C4-2B (cell line): Measurements from ENCODE around the gene IL36B.

Experiments used
- H3K27ac ChIP-seq: fragments of 450-650 bp; 2 replicates; pipeline ENCODE4 v1.5.1; 2017
- ZFX ChIP-seq: fragments of 450-650 bp; IDR thresholded peaks from 2 replicates; pipeline ENCODE4 v1.6.1; 2017
- TF ChIP-seq, protein P1 (sequence below): fragments of 450-650 bp; conservative IDR thresholded peaks from 2 replicates; pipeline ENCODE4 v1.5.1; 2017; ENCODE audit warnings: mild to moderate bottlenecking

Gene IL36B

DNA sequence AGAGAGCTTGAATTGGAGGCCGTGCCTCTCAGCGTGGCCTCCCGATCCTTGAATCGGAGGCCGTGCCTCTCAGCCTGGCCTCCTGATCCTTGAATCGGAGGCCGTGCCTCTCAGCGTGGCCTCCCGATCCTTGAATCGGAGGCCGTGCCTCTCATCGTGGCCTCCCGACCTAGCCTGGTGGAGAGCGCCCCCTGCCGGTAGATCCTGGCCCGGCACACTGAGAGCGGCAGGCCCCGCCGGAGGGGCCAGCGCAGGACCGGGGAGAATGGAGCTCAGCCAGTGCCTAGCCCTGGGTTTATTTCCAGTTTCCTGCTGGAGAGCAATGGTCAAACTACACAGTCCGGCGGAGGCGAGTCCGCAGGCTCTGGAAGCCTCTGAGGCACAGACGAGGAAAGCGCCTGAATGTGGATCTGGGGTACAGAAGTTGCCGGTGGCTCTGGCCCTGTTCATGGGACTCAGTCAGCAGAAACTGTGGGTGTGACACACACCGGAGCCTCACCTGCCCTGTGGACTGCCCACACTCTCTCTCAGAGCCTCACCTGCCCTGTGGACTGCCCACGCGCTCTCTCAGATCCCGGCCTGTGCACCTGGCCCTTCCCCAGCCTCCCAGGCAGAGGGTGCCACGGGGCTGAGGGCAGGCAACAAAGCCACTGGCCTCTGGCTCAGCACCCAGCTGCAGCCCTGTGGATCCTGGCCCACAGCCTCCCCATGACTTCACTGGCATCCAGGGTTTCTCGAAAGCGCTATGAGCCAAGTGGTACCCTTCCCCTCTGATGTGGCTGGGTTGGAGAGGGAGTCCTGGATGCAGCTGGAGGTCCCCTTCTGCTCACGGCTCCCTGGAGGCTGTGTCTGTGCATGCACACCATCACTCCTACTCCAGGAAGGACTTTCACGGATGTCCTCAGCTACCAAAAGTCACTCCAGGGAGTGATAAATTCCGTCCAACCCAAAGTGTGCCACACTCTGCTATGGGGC, 1.5 kb downstream of the IL36B start:
- no peak overlapping the region for H3K27ac ChIP-seq
- TF ChIP-seq ZFX, result no peak
- TF ChIP-seq, protein P1, sequence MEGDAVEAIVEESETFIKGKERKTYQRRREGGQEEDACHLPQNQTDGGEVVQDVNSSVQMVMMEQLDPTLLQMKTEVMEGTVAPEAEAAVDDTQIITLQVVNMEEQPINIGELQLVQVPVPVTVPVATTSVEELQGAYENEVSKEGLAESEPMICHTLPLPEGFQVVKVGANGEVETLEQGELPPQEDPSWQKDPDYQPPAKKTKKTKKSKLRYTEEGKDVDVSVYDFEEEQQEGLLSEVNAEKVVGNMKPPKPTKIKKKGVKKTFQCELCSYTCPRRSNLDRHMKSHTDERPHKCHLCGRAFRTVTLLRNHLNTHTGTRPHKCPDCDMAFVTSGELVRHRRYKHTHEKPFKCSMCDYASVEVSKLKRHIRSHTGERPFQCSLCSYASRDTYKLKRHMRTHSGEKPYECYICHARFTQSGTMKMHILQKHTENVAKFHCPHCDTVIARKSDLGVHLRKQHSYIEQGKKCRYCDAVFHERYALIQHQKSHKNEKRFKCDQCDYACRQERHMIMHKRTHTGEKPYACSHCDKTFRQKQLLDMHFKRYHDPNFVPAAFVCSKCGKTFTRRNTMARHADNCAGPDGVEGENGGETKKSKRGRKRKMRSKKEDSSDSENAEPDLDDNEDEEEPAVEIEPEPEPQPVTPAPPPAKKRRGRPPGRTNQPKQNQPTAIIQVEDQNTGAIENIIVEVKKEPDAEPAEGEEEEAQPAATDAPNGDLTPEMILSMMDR, result no peak; the same call in 1 of the 2 replicates

DNA sequence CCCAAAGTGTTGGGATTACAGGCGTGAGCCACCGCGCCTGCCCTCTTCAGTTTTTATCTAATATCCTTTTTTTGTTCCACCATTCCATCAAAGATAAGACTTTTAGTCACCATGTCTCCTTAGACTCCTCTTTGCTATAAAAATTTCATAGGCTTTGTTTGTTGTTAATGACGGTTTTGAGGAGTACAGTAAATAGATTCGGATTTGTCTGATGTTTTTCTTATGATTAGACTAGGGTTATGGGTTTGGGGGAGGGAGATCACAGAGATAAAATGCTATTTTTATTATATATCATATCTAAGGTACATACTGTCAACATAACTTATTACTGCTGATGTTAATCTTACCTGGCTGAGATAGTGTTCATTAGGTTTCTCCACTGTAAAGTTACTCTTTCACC, 6.2 kb downstream of the IL36B start:
- TF ChIP-seq, protein P1, result no peak
- TF ChIP-seq ZFX, result no peak
- H3K27ac ChIP-seq, result peak overlapping the region; percentile 92

DNA sequence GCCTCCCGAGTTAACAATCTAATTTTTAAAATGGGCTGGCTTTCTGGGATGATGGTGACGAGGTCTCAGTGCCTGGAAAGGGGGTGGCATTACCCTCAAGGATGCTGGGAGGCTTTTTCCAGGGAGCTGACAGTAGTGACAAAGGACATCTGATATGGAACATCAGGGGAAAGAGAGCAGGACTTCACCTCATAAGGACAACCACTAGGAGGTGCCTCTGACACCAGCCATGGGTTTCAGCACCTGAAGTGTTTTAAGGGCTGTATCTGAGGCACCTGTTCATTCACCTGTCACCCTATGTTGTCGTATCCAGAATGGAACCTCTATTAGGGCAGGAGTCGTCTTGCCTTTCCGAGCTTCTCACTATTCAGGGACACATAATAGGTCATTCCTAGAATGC, 10.8 kb downstream of the IL36B start:
- H3K27ac ChIP-seq, result no peak overlapping the region
- TF ChIP-seq, protein P1, result peak; percentile 50
- no peak for TF ChIP-seq ZFX

DNA sequence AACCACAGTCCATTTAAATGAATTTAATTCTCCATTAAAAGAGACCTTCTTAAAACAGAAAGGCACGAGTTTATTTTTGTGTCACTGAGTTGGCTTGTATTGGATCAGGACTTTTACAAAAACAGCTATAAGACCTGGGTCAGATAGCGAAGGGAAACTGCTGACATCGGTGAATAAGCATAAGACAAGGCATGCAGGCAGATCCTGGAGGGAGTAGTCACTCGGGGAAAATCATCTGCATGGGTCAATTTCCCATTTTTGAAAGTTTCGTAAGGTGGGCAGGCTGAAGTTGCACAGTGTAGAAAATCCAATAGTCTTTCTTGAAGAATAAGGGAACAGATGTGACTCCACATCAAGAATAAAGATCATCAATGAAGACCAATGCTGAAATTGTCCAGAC, 12.9 kb downstream of the IL36B start:
- TF ChIP-seq, protein P1, result no peak
- TF ChIP-seq ZFX, result no peak
- H3K27ac ChIP-seq, result no peak overlapping the region

DNA sequence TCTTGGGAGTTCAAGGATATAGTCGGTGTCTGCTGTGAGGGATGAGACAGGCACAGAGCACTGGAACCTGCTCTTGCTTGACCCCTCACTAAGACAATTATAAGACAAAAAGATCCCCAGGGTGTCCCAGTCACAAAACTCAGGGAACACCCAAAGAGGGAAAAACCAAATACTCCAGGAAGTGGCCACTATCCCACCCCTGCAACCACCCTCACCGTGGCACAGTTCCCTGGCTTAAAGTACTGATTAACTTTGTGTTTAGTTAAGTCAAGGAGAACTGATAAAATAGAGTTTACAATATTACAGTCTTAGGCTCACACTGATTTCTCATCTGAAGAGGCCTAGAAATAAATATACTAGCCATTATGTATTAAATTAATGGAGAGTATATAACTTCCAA, 13.5 kb downstream of the IL36B start:
- TF ChIP-seq, protein P1, result no peak
- TF ChIP-seq ZFX, result no peak
- no peak overlapping the region for H3K27ac ChIP-seq

DNA sequence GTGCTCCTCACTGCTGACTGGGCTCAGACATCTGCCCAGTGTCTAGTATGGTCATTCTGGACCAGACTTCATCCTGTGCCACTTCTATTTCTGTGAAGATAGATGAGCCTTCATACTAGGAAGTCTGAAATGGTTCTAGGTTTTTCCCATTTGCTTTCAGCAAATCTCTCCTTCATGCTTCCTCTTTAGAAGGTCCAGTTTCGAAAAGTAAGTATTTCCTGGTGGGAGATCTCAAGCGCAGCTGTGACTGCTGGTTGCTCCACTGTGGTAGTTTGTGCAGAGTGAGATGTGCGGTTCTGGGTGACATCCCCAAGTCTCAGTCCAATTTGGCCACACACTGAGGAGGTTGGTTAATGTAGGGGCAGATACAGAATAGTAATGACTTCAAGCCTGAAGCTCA, 14.4 kb downstream of the IL36B start:
- no peak for TF ChIP-seq ZFX
- TF ChIP-seq, protein P1, result no peak
- no peak overlapping the region for H3K27ac ChIP-seq

DNA sequence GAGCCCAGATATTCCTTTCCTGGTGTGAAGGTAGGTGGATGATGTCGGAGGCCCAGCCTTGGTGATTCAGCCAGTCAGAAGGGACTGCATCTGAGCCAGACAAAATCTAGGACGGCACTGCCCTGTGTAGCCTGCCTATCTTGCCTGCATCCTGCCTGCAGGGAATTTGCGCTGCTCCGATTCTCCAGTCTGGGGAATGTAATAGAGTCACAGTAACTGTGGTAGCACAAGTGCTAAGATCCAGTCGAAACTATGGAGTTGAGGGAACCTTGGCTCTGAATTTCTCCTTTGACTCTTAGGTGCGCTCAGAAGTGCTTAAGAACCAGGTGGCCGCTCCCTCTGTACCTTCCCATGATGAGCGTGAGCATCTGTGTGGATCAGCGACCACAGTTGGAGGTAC, 15.9 kb downstream of the IL36B start:
- no peak overlapping the region for H3K27ac ChIP-seq
- TF ChIP-seq, protein P1, result no peak
- no peak for TF ChIP-seq ZFX
